Measurements from ENCODE around the gene PARVB.

PARVB gene

DNA sequence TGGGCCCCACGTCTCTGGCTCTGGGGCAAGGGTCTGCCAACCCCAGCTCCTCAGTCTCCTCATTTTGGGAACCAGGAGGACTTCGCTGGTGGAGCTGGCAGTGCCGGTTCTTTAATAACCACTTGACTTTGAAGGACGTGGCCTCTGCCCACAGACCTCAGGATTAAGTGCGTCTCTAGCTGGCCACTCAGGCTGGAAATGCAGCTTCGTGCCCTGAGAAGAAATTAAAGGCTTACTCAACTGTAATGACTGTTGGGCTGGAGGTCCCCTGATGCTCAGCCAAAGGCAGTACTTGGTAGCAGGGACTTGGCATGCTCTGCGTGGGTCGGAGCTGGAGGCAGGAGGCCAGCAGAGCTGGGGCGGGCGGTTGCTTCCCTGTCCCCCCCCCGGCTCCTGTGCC, 139.9 kb downstream of the PARVB start:
- no peak overlapping the region for H3K4me3 ChIP-seq (ENCODE audit: low read length)
- DNase-seq (ENCODE audit: low read depth, low spot score): no peak

DNA sequence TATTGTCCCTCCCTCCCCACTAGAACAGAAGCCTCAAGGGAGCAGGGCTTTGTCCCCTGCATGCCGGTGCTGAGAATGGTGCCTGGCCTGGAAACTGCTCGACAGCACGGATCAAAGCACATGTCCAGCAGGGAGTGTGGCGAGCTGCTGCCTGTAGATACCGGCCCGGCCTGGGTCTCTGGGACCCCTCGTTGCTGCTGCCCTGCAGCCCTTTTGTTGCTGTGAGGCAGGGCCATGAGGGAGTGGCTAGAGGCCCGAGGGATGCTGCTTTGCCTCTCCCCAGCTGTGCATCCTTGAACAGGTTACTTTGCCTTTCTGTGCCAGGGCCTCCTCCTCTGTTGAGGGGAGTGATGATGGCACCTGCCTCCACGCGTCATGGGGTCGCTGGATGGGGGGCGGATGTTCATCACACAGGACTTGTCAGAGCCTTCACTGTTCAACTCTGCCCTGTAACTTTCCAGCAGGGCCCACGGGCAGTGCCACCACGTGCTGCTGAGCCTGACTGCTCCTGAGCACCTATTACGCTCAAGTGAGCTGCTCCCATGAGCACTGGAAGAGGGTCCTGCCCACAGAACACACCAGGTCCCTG, 141.3 kb downstream of the PARVB start:
- DNase-seq (ENCODE audit: low read depth, low spot score): no peak
- no peak overlapping the region for H3K4me3 ChIP-seq (ENCODE audit: low read length)

DNA sequence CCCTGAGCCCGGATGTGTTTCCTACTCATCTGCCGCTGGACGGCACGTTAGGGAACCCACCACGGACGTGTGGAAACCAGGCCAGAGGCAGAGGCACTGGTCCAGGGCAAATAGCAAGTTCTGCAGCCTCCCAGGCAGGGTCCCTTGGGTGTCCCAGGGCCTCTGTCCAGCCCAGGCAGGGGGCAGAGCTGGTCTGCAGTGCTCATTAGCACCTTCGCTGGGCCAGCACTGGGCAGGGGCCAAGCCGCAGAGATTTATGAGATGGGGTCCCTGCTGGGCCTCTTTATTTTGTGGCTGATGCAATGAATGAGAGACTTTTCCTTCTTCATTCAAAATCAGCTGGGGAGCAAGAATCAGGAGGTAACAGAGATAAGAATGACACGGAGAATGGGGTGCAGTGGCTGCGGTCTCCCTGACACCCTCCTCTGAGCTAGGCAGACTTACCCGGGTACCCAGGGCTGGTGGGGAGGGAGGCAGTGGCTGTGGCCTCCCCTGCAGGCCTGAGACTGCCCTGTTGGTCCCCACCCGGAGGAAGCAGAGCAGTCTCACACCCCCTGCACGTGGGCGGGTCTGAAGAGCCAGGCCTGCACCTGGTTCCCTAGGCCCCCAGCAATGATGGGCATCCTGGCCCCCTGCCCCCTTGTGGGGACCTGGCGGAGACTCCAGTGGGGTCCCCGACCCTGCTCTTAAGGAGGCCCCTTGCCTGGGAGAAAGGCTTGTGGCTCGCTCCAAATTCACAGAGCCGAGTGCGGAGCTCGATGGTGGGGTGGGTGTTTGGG, 142.6 kb downstream of the PARVB start:
- DNase-seq (ENCODE audit: low read depth, low spot score): no peak
- no peak overlapping the region for H3K4me3 ChIP-seq (ENCODE audit: low read length)

DNA sequence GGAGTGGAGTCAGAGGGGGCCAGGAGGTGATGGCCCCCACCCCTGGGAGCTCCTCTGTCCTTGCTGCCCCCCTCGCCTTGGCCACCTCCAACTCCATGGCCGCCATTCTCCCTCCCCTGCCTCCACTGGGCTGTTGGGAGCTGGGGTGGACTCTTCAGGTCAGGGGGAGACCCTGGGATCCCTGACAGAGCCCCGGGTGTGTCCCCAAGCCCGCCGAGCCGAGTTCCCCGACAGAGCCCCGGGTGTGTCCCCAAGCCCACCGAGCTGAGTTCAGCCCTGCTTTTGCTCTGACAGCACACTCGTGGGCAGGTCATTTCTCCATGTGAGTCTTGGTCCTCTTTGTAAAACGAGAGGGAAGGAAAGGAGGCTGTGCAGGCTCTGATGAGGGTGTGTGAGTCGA, 143.4 kb downstream of the PARVB start:
- no peak for DNase-seq (ENCODE audit: low read depth, low spot score)
- H3K4me3 ChIP-seq (ENCODE audit: low read length): no peak overlapping the region

DNA sequence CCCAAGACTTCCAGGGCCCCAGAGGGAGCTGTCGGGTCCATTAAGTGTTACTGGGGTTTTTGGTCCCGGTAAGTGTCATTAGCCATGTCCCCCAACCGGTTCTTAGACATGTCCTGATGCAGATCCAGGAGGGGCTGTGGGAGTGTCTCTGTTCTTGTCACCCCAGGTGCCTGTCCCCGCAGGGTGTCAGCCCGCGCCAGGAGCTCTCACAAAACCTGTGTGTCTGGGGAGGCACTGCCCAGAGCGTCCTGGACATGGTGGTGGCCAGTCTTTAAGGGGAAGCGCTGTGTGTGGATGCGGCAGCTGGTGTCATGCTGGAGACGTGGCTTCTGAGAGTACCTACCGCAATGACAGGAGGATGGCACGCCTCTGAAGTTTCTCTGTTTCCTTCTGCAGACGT, 144.1 kb downstream of the PARVB start:
- H3K4me3 ChIP-seq (ENCODE audit: low read length): no peak overlapping the region
- no peak for DNase-seq (ENCODE audit: low read depth, low spot score)

- no peak for DNase-seq (ENCODE audit: low read depth, low spot score)
- no peak overlapping the region for H3K4me3 ChIP-seq (ENCODE audit: low read length)
These were observed 146.4 kb downstream of the PARVB start for GRCh38 chr22:44170470-44170869.

- DNase-seq (ENCODE audit: low read depth, low spot score): no peak
These were observed 147.5 kb downstream of the PARVB start for GRCh38 chr22:44171561-44171960.

DNA sequence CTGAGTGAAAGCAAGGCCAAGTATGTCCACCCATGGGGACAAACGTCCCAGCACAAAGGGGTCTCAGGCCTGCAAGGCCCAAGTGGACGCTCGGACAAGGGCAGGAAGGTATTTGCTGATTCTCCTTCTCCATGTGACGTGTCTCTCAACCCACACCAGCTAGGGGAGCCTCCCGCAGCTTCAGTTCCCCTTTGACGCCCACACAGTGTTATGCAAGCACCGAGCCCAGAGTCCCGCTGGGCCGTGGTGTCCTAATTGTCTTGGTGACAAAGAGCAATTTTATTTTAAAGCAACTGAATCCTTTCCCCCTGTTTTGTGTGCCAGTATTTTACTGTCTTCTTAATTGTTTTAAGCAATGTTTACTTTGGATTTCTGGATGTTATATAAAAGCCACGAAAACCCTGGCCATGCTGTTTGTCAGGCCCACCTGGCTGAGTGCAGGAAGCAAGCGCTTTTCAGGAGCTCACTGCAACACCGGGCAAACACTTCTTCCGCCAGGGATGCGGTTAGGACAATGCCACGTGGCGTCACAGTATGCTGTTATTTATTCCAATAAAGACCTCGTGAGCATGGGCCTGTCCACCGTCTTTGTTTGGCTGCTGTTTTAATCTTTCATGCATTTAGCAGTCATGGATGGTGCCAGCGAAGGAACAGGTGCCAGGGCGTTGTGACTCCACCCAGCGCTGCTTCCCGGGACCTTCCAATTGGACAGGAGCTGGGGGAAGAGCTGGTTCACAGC, 148.4 kb downstream of the PARVB start:
- no peak for DNase-seq (ENCODE audit: low read depth, low spot score)
- no peak overlapping the region for H3K4me3 ChIP-seq (ENCODE audit: low read length)

More at GRCh38 chr22:44171561-44171960, 147.5 kb downstream of the PARVB start:
- no peak overlapping the region for H3K4me3 ChIP-seq (ENCODE audit: low read length)

DNA sequence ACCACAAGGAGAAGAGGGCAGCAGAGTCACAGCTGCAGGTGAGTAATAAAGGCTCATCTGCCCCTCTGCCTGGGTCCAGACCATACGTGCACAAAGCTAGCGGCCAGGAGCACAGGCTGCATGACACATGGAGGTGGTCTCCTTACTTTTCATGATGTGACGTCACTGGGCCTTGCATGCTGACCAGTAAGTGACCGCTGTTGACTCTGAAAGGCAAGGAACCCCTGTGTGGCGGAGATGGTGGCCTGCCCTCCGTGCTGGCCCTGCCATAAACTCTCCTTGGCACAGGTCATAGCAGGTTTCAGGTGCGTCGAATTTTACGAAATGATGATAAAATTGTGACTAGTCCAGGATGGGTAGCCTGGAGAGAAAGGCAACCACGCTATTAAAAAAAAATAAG, 149.1 kb downstream of the PARVB start:
- no peak for DNase-seq (ENCODE audit: low read depth, low spot score)
- no peak overlapping the region for H3K4me3 ChIP-seq (ENCODE audit: low read length)

DNA sequence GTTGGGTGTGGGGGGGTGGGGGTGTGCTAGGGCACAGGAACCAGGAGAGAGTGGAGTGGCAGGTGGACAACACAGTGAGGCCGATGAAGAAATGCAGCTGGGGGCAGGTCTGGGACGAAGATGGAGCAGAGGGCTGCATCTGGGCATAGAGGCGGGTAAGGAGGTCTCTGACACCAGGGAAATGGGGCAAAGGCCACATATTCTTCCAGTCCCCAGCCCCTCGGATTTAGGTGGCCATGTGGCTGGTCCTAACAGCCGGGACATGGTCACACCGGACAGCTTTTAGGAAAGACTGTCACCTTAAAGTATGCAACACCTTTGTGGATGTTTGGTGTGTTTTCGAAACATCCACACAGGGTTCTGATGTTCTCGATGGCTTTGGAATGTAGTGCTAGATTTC, 151.6 kb downstream of the PARVB start:
- no peak for DNase-seq (ENCODE audit: low read depth, low spot score)

GRCh38 chr22:44179196-44179988, 155.3 kb downstream of the PARVB start:
- DNase-seq (ENCODE audit: low read depth, low spot score): no peak
- no peak overlapping the region for H3K4me3 ChIP-seq (ENCODE audit: low read length)

More for the DNA sequence above, 151.6 kb downstream of the PARVB start:
- no peak overlapping the region for H3K4me3 ChIP-seq (ENCODE audit: low read length)

DNA sequence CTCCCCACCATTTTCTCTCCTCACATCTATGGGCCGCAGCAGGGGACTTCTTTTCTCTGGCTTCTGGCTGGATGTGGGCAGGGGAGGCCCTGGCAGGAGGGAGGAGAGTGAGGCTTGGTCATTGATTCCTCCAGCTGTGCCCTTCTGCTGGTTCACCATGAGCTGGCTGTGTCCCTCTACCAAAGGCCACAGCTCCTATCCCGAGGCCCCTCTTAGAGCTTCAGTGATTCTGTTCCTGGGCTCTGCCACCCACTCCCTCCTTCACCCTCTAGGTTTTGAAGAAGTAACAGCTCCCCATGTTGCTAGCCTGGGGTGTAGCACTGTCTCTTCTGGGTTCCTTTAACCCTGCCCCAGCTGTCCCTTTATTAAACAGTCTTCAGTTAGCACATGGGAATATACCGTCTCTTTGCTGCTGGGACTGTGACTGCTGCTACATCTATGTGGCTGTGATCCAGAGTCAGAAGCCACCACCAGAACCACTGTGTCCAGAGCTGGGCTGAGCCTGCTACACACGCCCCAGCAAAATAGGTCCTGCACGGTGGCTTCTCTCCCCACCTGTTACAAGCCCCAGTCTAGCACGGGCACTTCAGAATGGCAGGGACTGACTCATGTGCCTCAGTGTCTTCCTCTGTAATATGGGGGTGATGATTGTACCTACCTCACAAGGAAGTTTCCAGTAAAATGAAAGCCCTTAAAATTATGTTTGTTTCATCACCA, 156.0 kb downstream of the PARVB start:
- no peak for DNase-seq (ENCODE audit: low read depth, low spot score)
- no peak overlapping the region for H3K4me3 ChIP-seq (ENCODE audit: low read length)

GRCh38 chr22:44180706-44181032, 156.6 kb downstream of the PARVB start, which contains the start of gene PARVG:
TSS of gene PARVG (plus strand) at chr22:44180925. CDS start at chr22:44183330, 2,405 bp downstream.
- DNase-seq (ENCODE audit: low read depth, low spot score): peak; percentile 59
- H3K4me3 ChIP-seq (ENCODE audit: low read length): peak within 1 kb of the TSS; percentile 85

DNA sequence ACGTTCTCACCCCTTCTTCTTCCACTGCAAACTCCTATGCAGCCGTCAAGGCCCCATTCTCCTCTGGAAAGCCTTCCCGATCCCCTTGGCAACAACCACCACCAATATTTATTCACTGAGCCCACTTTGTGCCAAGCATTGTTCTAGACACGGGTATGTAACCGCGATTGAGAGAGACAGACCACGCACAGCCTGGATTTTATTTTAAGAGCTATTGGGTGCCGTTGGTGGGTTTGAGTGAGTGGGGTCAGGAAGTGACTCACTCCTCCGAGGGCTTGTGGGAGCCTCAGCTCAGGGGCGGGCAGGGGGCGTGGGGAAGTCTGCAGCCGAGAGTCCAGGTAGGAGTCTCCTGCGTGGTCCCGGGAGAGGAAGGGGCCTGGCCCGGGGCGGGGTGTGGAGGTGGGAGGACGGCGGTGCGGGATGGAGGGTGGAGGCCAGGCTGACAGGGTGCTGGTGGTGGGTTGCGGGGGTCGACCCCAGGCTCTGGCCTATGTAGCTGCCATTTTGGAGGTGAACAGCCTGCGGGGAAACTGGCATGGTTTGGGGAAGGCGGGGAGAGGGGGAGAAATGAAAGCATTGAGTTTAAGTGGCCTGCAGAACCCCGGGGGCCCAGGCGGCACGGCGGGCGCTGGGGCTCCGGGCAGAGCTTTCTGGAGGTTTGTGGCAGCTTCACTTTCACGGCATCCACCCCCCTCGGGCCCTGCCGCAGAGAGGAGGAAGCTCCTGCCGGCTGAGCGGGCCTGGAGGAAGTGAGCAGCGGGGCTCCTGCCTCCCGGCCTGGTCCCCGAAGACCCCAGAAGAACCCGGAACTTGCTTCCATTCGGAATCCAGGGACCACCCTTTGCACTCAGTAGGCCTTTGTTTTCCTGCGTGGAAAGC, 157.2 kb downstream of the PARVB start:
- H3K4me3 ChIP-seq (ENCODE audit: low read length): peak overlapping the region; percentile 85
- peak; percentile 65 for DNase-seq (ENCODE audit: low read depth, low spot score)

- DNase-seq (ENCODE audit: low read depth, low spot score): peak; percentile 22
- H3K4me3 ChIP-seq (ENCODE audit: low read length): peak overlapping the region; percentile 85
These were observed 157.9 kb downstream of the PARVB start for GRCh38 chr22:44181912-44182587.

DNA sequence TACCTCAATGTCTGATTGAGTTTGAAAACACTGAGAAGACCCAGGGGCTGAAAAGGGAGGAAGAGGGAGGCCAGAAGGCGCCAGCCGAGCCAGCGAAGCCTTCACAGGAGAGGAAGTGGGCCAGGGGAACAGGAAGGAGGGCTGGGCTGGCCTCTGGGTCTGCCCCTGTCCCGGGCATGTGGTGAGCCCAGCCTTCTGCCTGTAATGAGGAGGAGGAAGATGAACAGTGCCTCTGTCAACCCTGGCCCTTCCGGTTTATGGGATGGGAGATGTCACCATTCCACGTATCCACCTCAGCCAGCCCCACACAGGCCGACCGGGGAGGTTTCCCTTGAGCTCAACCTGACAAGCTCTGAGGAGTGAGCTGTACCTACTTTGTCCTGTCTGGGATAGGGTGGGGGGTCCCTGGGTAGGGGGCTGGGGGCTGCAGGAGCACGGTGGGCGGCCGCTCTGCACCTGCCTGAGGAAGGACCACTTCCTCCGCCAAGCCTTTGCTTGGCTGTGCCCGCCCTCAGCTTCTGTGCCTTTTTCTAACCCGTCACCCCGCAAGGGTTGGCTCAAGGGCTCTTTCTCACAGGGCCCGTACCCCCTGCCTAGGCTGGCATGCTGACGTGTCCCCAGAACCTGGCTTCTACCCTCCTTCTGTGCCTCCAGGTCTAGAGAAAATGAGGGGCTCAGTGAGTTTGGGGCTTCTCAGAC, 158.6 kb downstream of the PARVB start:
- peak; percentile 35 for DNase-seq (ENCODE audit: low read depth, low spot score)
- H3K4me3 ChIP-seq (ENCODE audit: low read length): peak overlapping the region; percentile 85

GRCh38 chr22:44183287-44183588, 159.1 kb downstream of the PARVB start:
- H3K4me3 ChIP-seq (ENCODE audit: low read length): no peak overlapping the region
- DNase-seq (ENCODE audit: low read depth, low spot score): no peak

Data from Jurkat, Clone E6-1 (cell line).